Lower lobe of right lung (tissue), 2 donors: Measurements from ENCODE around the gene ZNF487. TPM values are rescaled to one million over a fixed set of nuclear protein-coding genes. Genes with fewer than 3 reads are reported as not detected.
"Not testable (repeated sequence)": the region's sequence is repeated elsewhere in the genome, so short reads cannot be mapped to it uniquely, and the experiment has no call there.

Experiments
- ATAC-seq, 2 donors: fragments of 200-7000 bp; cut with Tn5 transposase; one replicate each; pipeline ENCODE4 v1.9.1; 2020 to 2022; ENCODE audit warnings: mild to moderate bottlenecking in 2 of 2, moderate library complexity in 2 of 2
- DNase-seq: peaks from one replicate; pipeline ENCODE4 v3.0.0-alpha.2; 2020
- H3K27ac ChIP-seq: fragments of 200-600 bp; one replicate; pipeline ENCODE4 v1.8.0; 2022
- H3K27me3 ChIP-seq: fragments of 200-600 bp; one replicate; pipeline ENCODE4 v1.8.0; 2022; ENCODE audit warnings: low read depth
- H3K36me3 ChIP-seq: fragments of 200-600 bp; one replicate; pipeline ENCODE4 v1.8.0; 2022; ENCODE audit warnings: mild to moderate bottlenecking
- H3K4me1 ChIP-seq: fragments of 200-600 bp; one replicate; pipeline ENCODE4 v1.8.0; 2022
- H3K4me3 ChIP-seq: fragments of 200-600 bp; one replicate; pipeline ENCODE4 v1.8.0; 2022; ENCODE audit warnings: mild to moderate bottlenecking
- H3K9me3 ChIP-seq: fragments of 200-600 bp; one replicate; pipeline ENCODE4 v1.8.0; 2022
- intact Hi-C: fragments of 100-400 bp; cut with DNase I; formaldehyde crosslinking; loops from one replicate; pipeline ENCODE4 v1.11.0; 2022
- total RNA-seq: library from RNA; stranded (reverse); fragmentation: NEBNext Ultra II Directional; extraction: Animal tissue kit (Norgen Biotek cat#: 25700); gene quantifications from one replicate; pipeline ENCODE4 v1.2.1, GENCODE V29; 2021
- TF ChIP-seq, protein P1 (sequence below): fragments of 200-600 bp; IDR thresholded peaks from one replicate; pipeline ENCODE4 v1.8.0; 2022; ENCODE audit warnings: antibody characterized with exemption, mild to moderate bottlenecking
- donor health status: DM: no; HTN: yes; CAD: no; lungs with severe emphysema.

Gene ZNF487
- total RNA-seq, 1 donor from 2014 or later = 5.0 TPM

DNA sequence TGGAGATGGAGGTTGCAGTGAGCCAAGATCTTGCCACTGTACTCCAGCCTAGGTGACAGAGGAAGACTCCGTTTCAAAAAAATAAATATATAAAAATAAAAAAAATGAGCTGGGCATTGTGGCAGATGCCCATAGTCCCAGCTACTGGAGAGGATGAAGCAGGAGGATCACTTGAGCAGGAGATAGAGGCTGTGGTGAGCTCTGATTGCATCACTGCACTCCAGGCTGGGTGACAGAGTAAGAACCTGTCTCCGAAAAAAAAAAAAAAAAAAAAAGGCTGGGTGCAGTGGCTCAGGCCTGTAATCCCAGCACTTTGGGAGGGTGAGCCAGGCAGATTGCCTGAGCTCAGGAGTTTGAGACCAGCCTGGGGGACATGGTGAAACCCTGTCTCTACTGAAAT, 11.8 kb downstream of the ZNF487 start:
- no peaks in the 10 kb centered on the region for H3K36me3 ChIP-seq
- no peaks in the 10 kb centered on the region for H3K9me3 ChIP-seq
- no peak overlapping the region for H3K4me3 ChIP-seq
- TF ChIP-seq, protein P1, sequence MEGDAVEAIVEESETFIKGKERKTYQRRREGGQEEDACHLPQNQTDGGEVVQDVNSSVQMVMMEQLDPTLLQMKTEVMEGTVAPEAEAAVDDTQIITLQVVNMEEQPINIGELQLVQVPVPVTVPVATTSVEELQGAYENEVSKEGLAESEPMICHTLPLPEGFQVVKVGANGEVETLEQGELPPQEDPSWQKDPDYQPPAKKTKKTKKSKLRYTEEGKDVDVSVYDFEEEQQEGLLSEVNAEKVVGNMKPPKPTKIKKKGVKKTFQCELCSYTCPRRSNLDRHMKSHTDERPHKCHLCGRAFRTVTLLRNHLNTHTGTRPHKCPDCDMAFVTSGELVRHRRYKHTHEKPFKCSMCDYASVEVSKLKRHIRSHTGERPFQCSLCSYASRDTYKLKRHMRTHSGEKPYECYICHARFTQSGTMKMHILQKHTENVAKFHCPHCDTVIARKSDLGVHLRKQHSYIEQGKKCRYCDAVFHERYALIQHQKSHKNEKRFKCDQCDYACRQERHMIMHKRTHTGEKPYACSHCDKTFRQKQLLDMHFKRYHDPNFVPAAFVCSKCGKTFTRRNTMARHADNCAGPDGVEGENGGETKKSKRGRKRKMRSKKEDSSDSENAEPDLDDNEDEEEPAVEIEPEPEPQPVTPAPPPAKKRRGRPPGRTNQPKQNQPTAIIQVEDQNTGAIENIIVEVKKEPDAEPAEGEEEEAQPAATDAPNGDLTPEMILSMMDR = no peak
- peaks cover 12% of the 10 kb centered on the region for H3K4me1 ChIP-seq
- H3K27me3 ChIP-seq = no peaks in the 10 kb centered on the region
- DNase-seq = no peak
- ATAC-seq = no peak
- H3K27ac ChIP-seq = no peak overlapping the region
- intact Hi-C loops = no loop called here

DNA sequence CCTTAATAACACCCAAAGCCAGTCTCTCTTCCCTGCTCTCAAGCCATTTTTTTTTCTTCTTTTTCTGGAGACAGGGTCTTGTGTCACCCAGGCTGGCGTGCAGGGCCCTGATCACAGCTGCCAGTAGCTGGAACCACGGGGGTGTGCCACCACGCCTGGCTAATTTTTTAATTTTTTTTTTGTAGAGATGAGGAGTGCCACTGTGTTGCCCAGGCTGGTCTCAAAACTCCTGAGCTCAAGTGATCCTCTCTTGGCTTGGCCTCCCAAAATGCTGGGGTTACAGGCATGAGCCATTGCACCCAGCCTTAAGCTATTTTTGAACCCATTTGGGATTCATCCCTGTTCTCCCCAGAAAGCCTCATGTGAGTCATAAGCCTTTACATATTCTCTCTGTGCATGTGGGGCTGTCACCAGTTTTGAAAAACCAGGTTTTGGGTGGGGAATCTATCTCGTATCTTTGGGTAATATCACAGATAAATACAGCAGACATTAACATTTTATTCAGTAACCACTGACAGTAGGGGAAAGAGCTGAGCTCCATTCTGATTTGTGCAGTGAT, 15.5 kb downstream of the ZNF487 start:
- H3K27me3 ChIP-seq = no peaks in the 10 kb centered on the region
- no peaks in the 10 kb centered on the region for H3K36me3 ChIP-seq
- TF ChIP-seq, protein P1 = no peak
- ATAC-seq (no peak), DNase-seq (no peak)
- intact Hi-C loops = no loop called here
- peaks cover 33% of the 10 kb centered on the region for H3K4me1 ChIP-seq
- no peak overlapping the region for H3K4me3 ChIP-seq
- peak overlapping the region; percentile 59 for H3K27ac ChIP-seq
- no peaks in the 10 kb centered on the region for H3K9me3 ChIP-seq

DNA sequence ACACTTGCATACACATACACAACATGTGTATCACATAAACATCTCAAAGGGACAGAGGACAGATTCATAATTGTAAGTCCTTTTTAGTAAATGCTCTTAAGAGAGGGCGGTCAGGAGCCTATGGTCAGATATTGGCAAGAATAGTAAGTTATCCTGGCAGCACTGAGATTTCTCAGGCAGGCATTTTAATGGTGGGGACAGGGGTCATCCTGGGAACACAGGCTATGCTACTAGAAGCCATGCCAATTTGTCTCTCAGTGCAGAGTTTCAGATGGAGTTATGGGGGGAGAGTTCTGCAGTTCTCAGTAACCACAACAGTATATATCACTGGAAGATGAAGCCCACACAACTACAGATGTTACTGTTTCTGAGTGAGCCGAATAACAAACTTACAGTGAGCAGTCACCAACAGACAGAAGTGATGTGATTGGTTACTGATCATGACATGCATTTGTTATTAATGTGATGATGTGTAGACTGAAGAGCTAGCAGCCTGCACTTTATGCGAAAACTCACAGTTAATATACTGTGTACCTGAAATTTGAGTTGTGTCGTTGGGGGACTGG, 16.4 kb downstream of the ZNF487 start:
- H3K36me3 ChIP-seq = no peaks in the 10 kb centered on the region
- no peak for ATAC-seq
- no peaks in the 10 kb centered on the region for H3K9me3 ChIP-seq
- DNase-seq = no peak
- intact Hi-C loops = no loop called here
- peak overlapping the region; percentile 59 for H3K27ac ChIP-seq
- peaks cover 33% of the 10 kb centered on the region for H3K4me1 ChIP-seq
- TF ChIP-seq, protein P1 = no peak
- H3K4me3 ChIP-seq = no peak overlapping the region
- no peaks in the 10 kb centered on the region for H3K27me3 ChIP-seq

DNA sequence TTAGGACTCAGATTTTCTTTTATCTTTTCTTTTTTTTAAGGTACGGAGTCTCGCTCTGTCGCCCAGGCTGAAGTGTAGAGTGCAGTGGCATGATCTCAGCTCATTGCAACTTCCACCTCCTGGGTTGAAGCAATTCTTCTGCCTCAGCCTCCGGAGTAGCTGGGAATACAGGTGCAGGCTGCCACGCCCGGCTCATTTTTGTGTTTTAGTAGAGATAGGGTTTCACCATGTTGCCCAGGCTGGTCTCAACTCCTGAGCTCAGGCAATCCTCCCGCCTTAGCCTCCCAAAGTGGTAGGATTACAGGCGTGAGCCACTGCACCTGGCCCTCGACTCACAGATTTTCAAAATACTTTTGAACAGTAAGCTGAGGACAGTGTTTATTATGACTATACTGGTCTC, 17.1 kb downstream of the ZNF487 start:
- H3K4me1 ChIP-seq = peaks cover 33% of the 10 kb centered on the region
- H3K27ac ChIP-seq, DNase-seq, intact Hi-C loops, H3K9me3 ChIP-seq, H3K36me3 ChIP-seq, H3K27me3 ChIP-seq, ATAC-seq, H3K4me3 ChIP-seq: not testable (repeated sequence)

DNA sequence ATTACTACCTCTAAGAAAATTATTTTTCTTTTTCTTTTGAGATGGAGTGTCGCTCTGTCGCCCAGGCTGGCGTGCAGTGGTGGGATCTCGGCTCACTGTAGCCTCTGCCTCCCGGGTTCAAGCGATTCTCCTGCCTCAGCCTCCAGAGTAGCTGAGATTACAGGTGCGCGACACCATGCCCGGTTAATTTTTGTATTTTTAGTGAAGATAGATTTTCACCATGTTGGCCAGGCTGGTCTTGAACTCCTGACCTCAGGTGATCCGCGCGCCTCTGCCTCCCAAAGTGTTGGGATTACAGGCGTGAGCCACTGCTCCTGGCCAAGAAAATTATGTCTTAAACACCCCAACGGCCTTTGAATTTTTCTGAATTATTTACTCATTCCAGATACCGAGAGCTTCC, 19.6 kb downstream of the ZNF487 start:
- peak overlapping the region; percentile 62 for H3K4me3 ChIP-seq
- ATAC-seq, H3K27me3 ChIP-seq, DNase-seq, H3K9me3 ChIP-seq, H3K36me3 ChIP-seq, intact Hi-C loops: not testable (repeated sequence)
- peaks cover 30% of the 10 kb centered on the region for H3K4me1 ChIP-seq
- H3K27ac ChIP-seq = peak overlapping the region; percentile 89

DNA sequence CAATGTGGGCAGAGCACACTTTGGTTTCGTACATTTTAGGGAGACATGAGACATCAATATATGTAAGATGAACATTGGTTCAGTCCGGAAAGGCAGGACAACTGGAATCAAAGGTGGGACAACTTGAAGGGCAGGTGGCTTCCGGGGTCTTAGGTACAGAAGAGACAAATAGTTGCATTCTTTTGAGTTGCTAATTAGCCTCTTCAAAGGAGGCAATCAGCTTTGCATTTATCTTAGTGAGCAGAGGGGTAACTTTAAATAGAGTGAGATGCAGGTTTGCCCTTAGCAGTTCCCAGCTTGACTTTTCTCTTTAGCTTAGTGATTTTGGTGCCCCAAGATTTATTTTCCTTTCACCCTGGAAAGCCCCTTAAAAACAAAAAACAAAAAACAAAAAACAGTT, 21.3 kb downstream of the ZNF487 start:
- intact Hi-C loops = no loop called here
- H3K27me3 ChIP-seq = no peaks in the 10 kb centered on the region
- H3K4me1 ChIP-seq = peaks cover 21% of the 10 kb centered on the region
- no peak overlapping the region for H3K27ac ChIP-seq
- DNase-seq (no peak), ATAC-seq (no peak)
- no peaks in the 10 kb centered on the region for H3K9me3 ChIP-seq
- no peaks in the 10 kb centered on the region for H3K36me3 ChIP-seq
- TF ChIP-seq, protein P1 = no peak
- H3K4me3 ChIP-seq = no peak overlapping the region
